Upper lobe of left lung (tissue), 6 donors: ENCODE results near the gene SUCO. TPM values are rescaled to one million over a fixed set of nuclear protein-coding genes. Genes with fewer than 3 reads are reported as not detected.

Experiments used
- ATAC-seq, 2 donors: fragments of 200-7000 bp; cut with Tn5 transposase; one replicate each; pipeline ENCODE4 v1.9.1; 2022; ENCODE audit warnings: mild to moderate bottlenecking in 2 of 2, moderate library complexity in 2 of 2; ENCODE audit not compliant: low FRiP score in 2 of 2
- DNase-seq, 2 donors: peaks; one replicate each; pipeline ENCODE4 v3.0.0-alpha.2; 2019 to 2020
- H3K27ac ChIP-seq, 4 donors: fragments of 200-600 bp; sonication (generic); one replicate each; pipeline ENCODE4 v1.5.1; 2016 to 2019
- H3K27me3 ChIP-seq, 4 donors: fragments of 200-600 bp; sonication (generic); one replicate each; pipeline ENCODE4 v1.5.1; 2017 to 2019
- H3K36me3 ChIP-seq, 4 donors: fragments of 200-600 bp; sonication (generic); one replicate each; pipeline ENCODE4 v1.5.1; 2016 to 2019
- H3K4me1 ChIP-seq, 4 donors: fragments of 200-600 bp; sonication (generic); one replicate each; pipeline ENCODE4 v1.5.1; 2018 to 2019
- H3K4me3 ChIP-seq, 4 donors: fragments of 200-600 bp; sonication (generic); one replicate each; pipeline ENCODE4 v1.5.1; 2017 to 2019; ENCODE audit warnings: mild to moderate bottlenecking in 2 of 4, moderate library complexity in 1 of 4
- H3K9me3 ChIP-seq, 4 donors: fragments of 200-600 bp; sonication (generic); one replicate each; pipeline ENCODE4 v1.5.1; 2018 to 2019
- CTCF ChIP-seq, 6 experiments: fragments of 450-650 bp in 4 of 6; fragments of 200-600 bp in 2 of 6; sonication (generic) in 2 of 6; IDR thresholded peaks; one replicate each; pipeline ENCODE4 v1.5.1; 2016 to 2019; ENCODE audit warnings: antibody characterized with exemption in 6 of 6
- EP300 ChIP-seq, 4 donors: sonication (generic); formaldehyde crosslinking; IDR thresholded peaks; one replicate each; pipeline ENCODE4 v1.5.1; 2017; ENCODE audit warnings: antibody characterized with exemption in 4 of 4, control low read depth in 2 of 4
- POLR2A ChIP-seq, 4 donors: fragments of 450-650 bp; IDR thresholded peaks; one replicate each; pipeline ENCODE4 v1.5.1; 2016 to 2017; ENCODE audit warnings: antibody characterized with exemption in 4 of 4, mild to moderate bottlenecking in 2 of 4
- POLR2AphosphoS5 ChIP-seq, 2 donors: sonication (generic); formaldehyde crosslinking; IDR thresholded peaks; one replicate each; pipeline ENCODE4 v1.5.1; 2017; ENCODE audit warnings: antibody characterized with exemption in 2 of 2
- WGBS, 2 donors: methylation state at CpG; one replicate each; pipeline ENCODE4 v1.1.5; 2017 to 2018; 5-methylcytosine and 5-hydroxymethylcytosine counted together
- total RNA-seq, 6 donors: library from RNA; depleted of rRNA in 4 of 6; stranded (reverse); fragments of >200 nt in 4 of 6; gene quantifications; one replicate each; pipeline versions ENCODE4 v1.1.0 to v1.2.1, GENCODE V29; 2016 to 2021
- donor health status: DM: no; HTN: no; CAD: no; lungs with moderate emphysema.
- donor health status: DM: no; HTN: yes; CAD: no; lungs with severe emphysema.

SUCO gene
- total RNA-seq, 6 donors from 2014 or later = 14.4 to 59.2 (median 29.5) TPM

- H3K9me3 ChIP-seq = no peaks in the 10 kb centered on the region
- DNase-seq = no peak
- no peak overlapping the region for H3K4me3 ChIP-seq
- TF ChIP-seq CTCF (IDR thresholded peaks at IDR 0.05) = no peak
- no peak for TF ChIP-seq EP300 (IDR thresholded peaks at IDR 0.05)
- TF ChIP-seq POLR2AphosphoS5 (IDR thresholded peaks at IDR 0.05) = no peak
- TF ChIP-seq POLR2A (IDR thresholded peaks at IDR 0.05) = no peak
- H3K27ac ChIP-seq = no peak overlapping the region
- peaks cover 6 to 22% (median 17%) of the 10 kb centered on the region in 4 donors for H3K4me1 ChIP-seq
- 45 to 50% methylated on average over 2 of the region's 2 CpGs for WGBS, 2 donors
- H3K36me3 ChIP-seq = no peaks in the 10 kb centered on the region
- ATAC-seq = no peak
- no peaks in the 10 kb centered on the region for H3K27me3 ChIP-seq
These were observed 3.0 kb upstream of the SUCO start for GRCh38 chr1:172530000-172530399.

- H3K4me3 ChIP-seq = peak overlapping the region; percentile 48 to 97 (median 83)
- peaks cover 18 to 34% (median 31%) of the 10 kb centered on the region in 4 donors for H3K4me1 ChIP-seq
- H3K27me3 ChIP-seq = no peaks in the 10 kb centered on the region
- ATAC-seq = no peak
- 5 to 6% methylated on average over 11 of the region's 11 CpGs for WGBS, 2 donors
- H3K36me3 ChIP-seq = no peaks in the 10 kb centered on the region
- H3K27ac ChIP-seq = peak overlapping the region; percentile 98 to 99 (median 99)
- H3K9me3 ChIP-seq = no peaks in the 10 kb centered on the region
- DNase-seq = no peak
- TF ChIP-seq EP300 (IDR thresholded peaks at IDR 0.05) (no peak), POLR2AphosphoS5 (IDR thresholded peaks at IDR 0.05) (no peak), POLR2A (IDR thresholded peaks at IDR 0.05) (no peak), CTCF (IDR thresholded peaks at IDR 0.05) (no peak)
These were observed 1.4 kb upstream of the SUCO start for GRCh38 chr1:172531412-172532182.

- DNase-seq (peak in 1 of 2 donors; percentile 91), ATAC-seq (peak; percentile 93 to 95)
- TF ChIP-seq EP300 (IDR thresholded peaks at IDR 0.05) (no peak), POLR2A (IDR thresholded peaks at IDR 0.05) (peak in 3 of 4 donors; percentile 69 to 88 (median 80)), CTCF (IDR thresholded peaks at IDR 0.05) (no peak), POLR2AphosphoS5 (IDR thresholded peaks at IDR 0.05) (peak; percentile 72 to 73)
- H3K4me3 ChIP-seq = peak overlapping the region; percentile 48 to 97 (median 83)
- WGBS, 2 donors = 0 to 1% methylated on average over 18 of the region's 18 CpGs
- peaks cover 18 to 34% (median 31%) of the 10 kb centered on the region in 4 donors for H3K4me1 ChIP-seq
- H3K36me3 ChIP-seq = no peaks in the 10 kb centered on the region
- H3K9me3 ChIP-seq = no peaks in the 10 kb centered on the region
- peak overlapping the region; percentile 98 to 99 (median 99) for H3K27ac ChIP-seq
- H3K27me3 ChIP-seq = no peaks in the 10 kb centered on the region
These were observed 709 bp upstream of the SUCO start for GRCh38 chr1:172532183-172532699.

- DNase-seq (peak in 1 of 2 donors; percentile 46), ATAC-seq (no peak)
- WGBS, 2 donors = 0 to 1% methylated on average over 23 of the region's 23 CpGs
- Histone ChIP-seq H3K27ac (peak overlapping the region; percentile 98 to 99 (median 99)), H3K9me3 (no peaks in the 10 kb centered on the region), H3K4me1 (peaks cover 20 to 40% (median 31%) of the 10 kb centered on the region in 4 donors), H3K27me3 (no peaks in the 10 kb centered on the region), H3K36me3 (no peaks in the 10 kb centered on the region), H3K4me3 (peak overlapping the region; percentile 74 to 97 (median 92))
- no peak for TF ChIP-seq POLR2AphosphoS5 (IDR thresholded peaks at IDR 0.05)
These were observed 682 bp downstream of the SUCO start for GRCh38 chr1:172533513-172534151.

GRCh38 chr1:172536256-172536655 is 3.3 kb downstream of the SUCO start:
- H3K27me3 ChIP-seq = no peaks in the 10 kb centered on the region

More at GRCh38 chr1:172536256-172536655, 3.3 kb downstream of the SUCO start:
- H3K4me3 ChIP-seq = no peak overlapping the region
- ATAC-seq = no peak
- H3K9me3 ChIP-seq = no peaks in the 10 kb centered on the region
- H3K27ac ChIP-seq = no peak overlapping the region
- TF ChIP-seq POLR2AphosphoS5 (IDR thresholded peaks at IDR 0.05) (no peak), CTCF (IDR thresholded peaks at IDR 0.05) (no peak), POLR2A (IDR thresholded peaks at IDR 0.05) (no peak), EP300 (IDR thresholded peaks at IDR 0.05) (no peak)
- peaks cover 19 to 45% (median 37%) of the 10 kb centered on the region in 4 donors for H3K4me1 ChIP-seq
- H3K36me3 ChIP-seq = no peaks in the 10 kb centered on the region
- DNase-seq = no peak
- 63 to 64% methylated on average over 3 of the region's 3 CpGs for WGBS, 2 donors
